ENCODE results near the gene OTOP3. TPM values are rescaled to one million over a fixed set of nuclear protein-coding genes. Genes with fewer than 3 reads are reported as not detected.

OTOP3 gene
- total RNA-seq, 1 donor from 2014 or later, result not detected

GRCh38 chr17:74916136-74916850, 19.4 kb upstream of the OTOP3 start:
- DNase-seq (ENCODE audit: low read depth, low spot score), result no peak

GRCh38 chr17:74916851-74917199, 18.9 kb upstream of the OTOP3 start:
- no peak for DNase-seq (ENCODE audit: low read depth, low spot score)

GRCh38 chr17:74917430-74917829, 18.3 kb upstream of the OTOP3 start:
- DNase-seq (ENCODE audit: low read depth, low spot score), result no peak

- DNase-seq (ENCODE audit: low read depth, low spot score), result no peak
Measured at GRCh38 chr17:74918906-74919305, 16.8 kb upstream of the OTOP3 start.

- no peak for DNase-seq (ENCODE audit: low read depth, low spot score)
Measured at GRCh38 chr17:74919440-74920305, 16.0 kb upstream of the OTOP3 start.

GRCh38 chr17:74920306-74920620, 15.4 kb upstream of the OTOP3 start:
- no peak for DNase-seq (ENCODE audit: low read depth, low spot score)

- no peak for DNase-seq (ENCODE audit: low read depth, low spot score)
Measured at GRCh38 chr17:74920642-74921025, 15.1 kb upstream of the OTOP3 start.

GRCh38 chr17:74921026-74921681, 14.5 kb upstream of the OTOP3 start:
- DNase-seq (ENCODE audit: low read depth, low spot score), result no peak

- DNase-seq (ENCODE audit: low read depth, low spot score), result no peak
Measured at GRCh38 chr17:74921769-74922168, 13.9 kb upstream of the OTOP3 start.

- DNase-seq (ENCODE audit: low read depth, low spot score), result no peak
Measured at GRCh38 chr17:74922172-74922571, 13.5 kb upstream of the OTOP3 start.

GRCh38 chr17:74922694-74923537, 12.8 kb upstream of the OTOP3 start, which contains the start of gene USH1G:
Gene USH1G (minus strand): TSS chr17:74923255. CDS start chr17:74923073, 182 bp downstream.
- no peak for DNase-seq (ENCODE audit: low read depth, low spot score)

- DNase-seq (ENCODE audit: low read depth, low spot score), result no peak
Measured at GRCh38 chr17:74923538-74924249, 12.0 kb upstream of the OTOP3 start.

GRCh38 chr17:74924250-74924948, 11.3 kb upstream of the OTOP3 start, which contains the start of gene OTOP2:
Gene OTOP2 (plus strand): TSS chr17:74924273. CDS start chr17:74924633, 360 bp downstream.
- DNase-seq (ENCODE audit: low read depth, low spot score), result no peak

GRCh38 chr17:74925242-74925641, 10.5 kb upstream of the OTOP3 start:
- no peak for DNase-seq (ENCODE audit: low read depth, low spot score)

GRCh38 chr17:74928786-74929185, 6.9 kb upstream of the OTOP3 start:
- DNase-seq (ENCODE audit: low read depth, low spot score), result no peak

GRCh38 chr17:74930535-74931036, 5.1 kb upstream of the OTOP3 start:
- DNase-seq (ENCODE audit: low read depth, low spot score), result no peak

- no peak for DNase-seq (ENCODE audit: low read depth, low spot score)
Measured at GRCh38 chr17:74935048-74935447, 650 bp upstream of the OTOP3 start.

- DNase-seq (ENCODE audit: low read depth, low spot score), result no peak
Measured at GRCh38 chr17:74936470-74936799, 737 bp downstream of the OTOP3 start.

GRCh38 chr17:74937064-74938051, 1.7 kb downstream of the OTOP3 start:
- no peak for DNase-seq (ENCODE audit: low read depth, low spot score)

Data from pulmonary artery endothelial cell (primary cell).